ENCODE data around the gene LRSAM1. TPM values are rescaled to one million over a fixed set of nuclear protein-coding genes. Genes with fewer than 3 reads are reported as not detected.

LRSAM1 gene
- total RNA-seq, 2 experiments from 2014 or later = 25.4 to 26.9 TPM

- Mint-ChIP-seq H3K27ac (no peak overlapping the region), H3K36me3 (ENCODE audit: low read depth) (peaks cover 70% of the 10 kb centered on the region), H3K4me1 (peaks cover 1% of the 10 kb centered on the region), H3K9me3 (peaks cover 22% of the 10 kb centered on the region), H3K4me3 (no peak overlapping the region), H3K27me3 (no peaks in the 10 kb centered on the region)
- CTCF ChIA-PET = interaction anchor here (0.7 to 1.7 kb wide), 2 partner anchors 50 to 206 kb away, joined by 3 to 9 read pairs; partner anchors contain the start of gene TOR2A
- DNase-seq = no peak
- POLR2A ChIA-PET = no interaction called here
Measured at GRCh38 chr9:127528422-127529251, 77.3 kb downstream of the LRSAM1 start.

- ChIA-PET POLR2A (no interaction called here), CTCF (no interaction called here)
- Mint-ChIP-seq H3K4me3 (no peak overlapping the region), H3K27ac (no peak overlapping the region), H3K9me3 (peaks cover 18% of the 10 kb centered on the region), H3K27me3 (no peaks in the 10 kb centered on the region), H3K36me3 (ENCODE audit: low read depth) (peaks cover 62% of the 10 kb centered on the region), H3K4me1 (peaks cover 1% of the 10 kb centered on the region)
- no peak for DNase-seq
Measured at GRCh38 chr9:127529671-127530070, 78.4 kb downstream of the LRSAM1 start.

- DNase-seq = no peak
- Mint-ChIP-seq H3K36me3 (ENCODE audit: low read depth) (peaks cover 56% of the 10 kb centered on the region), H3K4me1 (peaks cover 1% of the 10 kb centered on the region), H3K27me3 (no peaks in the 10 kb centered on the region), H3K4me3 (no peak overlapping the region), H3K27ac (no peak overlapping the region), H3K9me3 (peaks cover 11% of the 10 kb centered on the region)
- ChIA-PET CTCF (no interaction called here), POLR2A (no interaction called here)
Measured at GRCh38 chr9:127530206-127530941, 79.1 kb downstream of the LRSAM1 start.

DNA sequence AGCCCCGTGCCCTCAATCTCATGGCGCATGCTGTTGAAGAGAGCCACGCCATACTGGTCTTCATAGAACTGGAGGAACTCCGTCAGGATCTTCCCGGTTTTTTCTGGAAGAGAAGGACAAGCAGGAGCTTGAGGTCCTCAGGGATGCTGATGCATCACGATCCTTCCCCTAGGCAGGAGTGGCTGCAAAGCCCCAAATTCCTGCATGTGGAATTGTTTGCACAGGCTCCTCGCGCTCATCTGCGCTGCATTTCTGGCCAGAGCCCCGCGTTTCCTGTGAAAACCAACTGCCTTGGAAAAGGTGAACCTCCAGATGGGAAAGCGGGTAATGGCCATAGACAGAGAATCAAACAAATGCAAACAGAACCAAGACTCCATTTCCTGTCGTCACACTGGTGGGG, 80.4 kb downstream of the LRSAM1 start:
- POLR2A ChIA-PET = no interaction called here
- peaks cover 51% of the 10 kb centered on the region for H3K36me3 Mint-ChIP-seq (ENCODE audit: low read depth)
- CTCF ChIA-PET = no interaction called here
- H3K27me3 Mint-ChIP-seq = no peaks in the 10 kb centered on the region
- DNase-seq = no peak
- peaks cover 1% of the 10 kb centered on the region for H3K9me3 Mint-ChIP-seq
- no peak overlapping the region for H3K4me3 Mint-ChIP-seq
- peak overlapping the region; percentile 4 for H3K27ac Mint-ChIP-seq
- peaks cover 1% of the 10 kb centered on the region for H3K4me1 Mint-ChIP-seq

DNA sequence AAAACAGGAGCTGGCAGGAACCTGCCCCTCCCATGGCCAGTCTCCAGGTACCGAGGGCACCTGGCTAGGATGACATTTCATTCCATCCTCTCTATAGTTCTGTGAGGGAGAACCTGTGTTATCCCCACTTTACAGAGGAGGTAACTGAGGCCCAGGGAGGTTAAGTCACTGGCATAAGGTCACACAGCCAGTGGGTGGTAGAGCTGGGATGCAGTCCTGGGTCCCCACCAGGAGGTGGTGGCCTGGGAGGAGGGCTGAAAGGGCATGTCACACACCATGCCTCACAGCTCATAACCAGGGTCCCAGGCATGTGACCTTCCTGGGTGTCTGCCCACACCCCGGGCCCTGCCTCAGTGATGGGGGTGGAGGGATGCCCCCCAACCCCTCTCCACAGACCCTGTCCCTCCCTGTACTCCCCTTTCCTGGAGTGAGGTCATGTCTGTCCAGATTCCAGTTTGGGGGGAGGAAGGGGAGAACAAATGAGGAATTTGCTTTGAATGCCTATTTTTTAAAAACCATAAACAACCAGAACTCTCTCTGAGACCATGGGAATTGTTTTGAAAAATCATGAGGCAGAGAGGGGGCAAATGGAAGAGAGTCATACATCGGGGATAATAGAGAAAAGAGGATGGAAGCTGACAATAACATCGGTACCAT, 83.1 kb downstream of the LRSAM1 start:
- no peak for DNase-seq
- no peak overlapping the region for H3K27ac Mint-ChIP-seq
- H3K27me3 Mint-ChIP-seq = no peaks in the 10 kb centered on the region
- ChIA-PET CTCF (interaction anchor here (0.8 to 2.0 kb wide), 2 partner anchors 8 to 52 kb away, joined by 3 to 7 read pairs; no protein-coding TSS in a partner anchor), POLR2A (no interaction called here)
- no peaks in the 10 kb centered on the region for H3K9me3 Mint-ChIP-seq
- peaks cover 29% of the 10 kb centered on the region for H3K36me3 Mint-ChIP-seq (ENCODE audit: low read depth)
- H3K4me1 Mint-ChIP-seq = peaks cover 5% of the 10 kb centered on the region
- no peak overlapping the region for H3K4me3 Mint-ChIP-seq

GRCh38 chr9:127534931-127535330, 83.6 kb downstream of the LRSAM1 start:
- ChIA-PET CTCF (interaction anchor here (2.0 kb wide), 1 partner anchor 9 kb away, joined by 7 read pairs; no protein-coding TSS in a partner anchor), POLR2A (no interaction called here)
- Mint-ChIP-seq H3K4me3 (no peak overlapping the region), H3K9me3 (no peaks in the 10 kb centered on the region), H3K27me3 (no peaks in the 10 kb centered on the region), H3K36me3 (ENCODE audit: low read depth) (peaks cover 27% of the 10 kb centered on the region), H3K4me1 (peaks cover 5% of the 10 kb centered on the region), H3K27ac (no peak overlapping the region)
- no peak for DNase-seq

GRCh38 chr9:127535396-127535795, 84.1 kb downstream of the LRSAM1 start:
- H3K9me3 Mint-ChIP-seq = no peaks in the 10 kb centered on the region
- no peak for DNase-seq
- H3K27ac Mint-ChIP-seq = no peak overlapping the region
- POLR2A ChIA-PET = no interaction called here
- H3K4me3 Mint-ChIP-seq = no peak overlapping the region
- no peaks in the 10 kb centered on the region for H3K27me3 Mint-ChIP-seq
- CTCF ChIA-PET = interaction anchor here (2.0 kb wide), 1 partner anchor 9 kb away, joined by 7 read pairs; no protein-coding TSS in a partner anchor
- peaks cover 5% of the 10 kb centered on the region for H3K4me1 Mint-ChIP-seq
- H3K36me3 Mint-ChIP-seq (ENCODE audit: low read depth) = peaks cover 22% of the 10 kb centered on the region

DNA sequence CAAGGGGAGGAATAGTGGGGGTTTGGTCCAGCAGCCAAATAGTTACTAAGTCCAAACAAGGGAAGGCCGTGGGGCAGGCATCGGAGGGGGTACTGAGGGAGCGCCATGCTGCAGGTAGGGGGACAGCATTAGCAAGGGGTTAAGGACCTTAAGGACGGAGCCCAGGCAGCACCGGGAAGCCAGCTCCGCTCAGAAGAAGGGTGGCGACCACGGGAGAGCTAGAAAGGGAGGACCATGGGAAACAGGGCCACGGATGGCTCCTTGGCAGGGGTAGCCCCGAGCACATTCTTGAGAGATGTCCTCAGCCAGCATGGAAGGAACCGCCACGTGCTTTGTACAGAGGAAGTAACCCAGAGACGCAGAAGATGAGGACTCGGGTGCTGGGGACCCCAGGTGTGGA, 84.5 kb downstream of the LRSAM1 start:
- Mint-ChIP-seq H3K36me3 (ENCODE audit: low read depth) (peaks cover 19% of the 10 kb centered on the region), H3K27me3 (no peaks in the 10 kb centered on the region), H3K4me1 (peaks cover 4% of the 10 kb centered on the region), H3K9me3 (no peaks in the 10 kb centered on the region), H3K4me3 (no peak overlapping the region), H3K27ac (no peak overlapping the region)
- DNase-seq = no peak
- CTCF ChIA-PET = interaction anchor here (1.4 to 2.0 kb wide), 2 partner anchors 10 to 199 kb away, joined by 3 to 7 read pairs; partner anchors contain the start of gene TOR2A
- POLR2A ChIA-PET = interaction anchor here (1.2 kb wide), 1 partner anchor 8 kb away, joined by 4 read pairs; no protein-coding TSS in a partner anchor

- H3K27ac Mint-ChIP-seq = no peak overlapping the region
- peaks cover 18% of the 10 kb centered on the region for H3K36me3 Mint-ChIP-seq (ENCODE audit: low read depth)
- CTCF ChIA-PET = interaction anchor here (1.4 to 1.5 kb wide), 2 partner anchors 11 to 198 kb away, joined by 3 read pairs; partner anchors contain the start of gene TOR2A
- peaks cover 6% of the 10 kb centered on the region for H3K4me1 Mint-ChIP-seq
- H3K9me3 Mint-ChIP-seq = no peaks in the 10 kb centered on the region
- no peak overlapping the region for H3K4me3 Mint-ChIP-seq
- H3K27me3 Mint-ChIP-seq = no peaks in the 10 kb centered on the region
- POLR2A ChIA-PET = interaction anchor here (1.2 kb wide), 1 partner anchor 9 kb away, joined by 4 read pairs; no protein-coding TSS in a partner anchor
- no peak for DNase-seq
Measured at GRCh38 chr9:127536499-127536898, 85.2 kb downstream of the LRSAM1 start.

DNA sequence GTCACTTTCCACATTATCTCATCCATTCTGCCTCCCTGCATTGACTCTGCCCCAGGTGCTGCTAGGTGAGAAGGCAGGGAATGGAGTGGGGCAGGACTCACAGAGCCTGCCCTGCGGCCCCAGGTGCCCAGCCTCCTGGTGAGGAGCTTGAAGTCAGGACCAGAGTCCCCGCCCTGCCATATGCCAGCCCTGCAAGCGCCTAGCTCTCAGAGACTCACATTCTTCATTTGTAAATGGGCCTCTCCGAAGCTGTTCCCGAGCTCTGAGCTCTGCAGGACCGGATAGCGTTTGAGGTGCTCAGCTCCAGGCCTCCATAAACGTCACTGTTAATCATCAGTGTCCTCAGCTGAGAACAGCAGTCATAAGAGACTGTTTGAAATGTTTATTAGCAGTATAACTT, 85.7 kb downstream of the LRSAM1 start:
- POLR2A ChIA-PET = interaction anchor here (1.2 kb wide), 1 partner anchor 9 kb away, joined by 4 read pairs; no protein-coding TSS in a partner anchor
- Mint-ChIP-seq H3K4me3 (no peak overlapping the region), H3K27me3 (no peaks in the 10 kb centered on the region), H3K36me3 (ENCODE audit: low read depth) (peaks cover 13% of the 10 kb centered on the region), H3K9me3 (no peaks in the 10 kb centered on the region), H3K4me1 (peaks cover 6% of the 10 kb centered on the region), H3K27ac (no peak overlapping the region)
- no peak for DNase-seq
- CTCF ChIA-PET = interaction anchor here (0.7 to 1.5 kb wide), 3 partner anchors 12 to 198 kb away, joined by 3 read pairs; partner anchors contain the start of gene TOR2A

DNA sequence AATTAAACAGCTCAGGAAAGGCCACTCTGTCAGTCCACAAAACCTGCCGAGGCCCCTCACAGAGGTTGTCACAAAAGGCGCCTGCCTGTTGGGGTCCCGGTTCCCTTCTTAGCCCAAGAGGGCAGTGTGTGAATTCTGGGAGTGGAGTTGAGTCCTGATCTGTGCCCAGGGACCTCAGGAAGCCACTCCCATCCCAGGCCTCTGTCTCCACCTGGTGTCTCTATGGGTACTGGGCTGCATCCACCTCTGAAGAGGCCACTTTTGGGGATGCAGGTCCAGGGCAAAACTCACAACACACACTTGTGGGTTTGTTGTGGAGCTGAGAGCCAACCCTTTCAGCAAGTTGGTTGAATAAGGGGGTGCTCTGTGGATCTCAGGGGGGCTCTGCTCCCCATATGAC, 86.5 kb downstream of the LRSAM1 start:
- peaks cover 6% of the 10 kb centered on the region for H3K4me1 Mint-ChIP-seq
- ChIA-PET CTCF (interaction anchor here (1.5 kb wide), 1 partner anchor 13 kb away, joined by 3 read pairs; no protein-coding TSS in a partner anchor), POLR2A (no interaction called here)
- no peak overlapping the region for H3K4me3 Mint-ChIP-seq
- DNase-seq = no peak
- H3K27me3 Mint-ChIP-seq = no peaks in the 10 kb centered on the region
- no peaks in the 10 kb centered on the region for H3K9me3 Mint-ChIP-seq
- H3K27ac Mint-ChIP-seq = no peak overlapping the region
- peaks cover 10% of the 10 kb centered on the region for H3K36me3 Mint-ChIP-seq (ENCODE audit: low read depth)

DNA sequence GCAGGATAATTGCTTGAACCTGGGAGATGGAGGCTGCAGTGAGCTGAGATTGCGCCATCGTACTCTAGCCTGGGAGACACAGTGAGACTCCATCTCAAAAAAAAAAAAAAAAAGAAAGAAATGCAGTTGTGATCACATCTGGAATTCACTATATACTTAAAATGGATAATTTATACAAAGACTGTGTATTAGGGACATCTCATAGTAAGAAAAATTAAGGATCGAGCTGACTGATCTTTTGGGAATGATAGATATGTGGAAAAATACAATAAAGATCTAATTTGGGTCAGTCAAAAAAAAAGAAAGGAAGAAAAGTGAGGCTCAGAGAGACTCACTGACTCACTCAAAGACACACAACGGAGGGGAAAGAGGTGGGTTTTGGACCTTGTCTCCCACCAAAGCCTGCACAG, 87.5 kb downstream of the LRSAM1 start:
- H3K9me3 Mint-ChIP-seq = no peaks in the 10 kb centered on the region
- peaks cover 11% of the 10 kb centered on the region for H3K4me1 Mint-ChIP-seq

More for the DNA sequence above, 87.5 kb downstream of the LRSAM1 start:
- DNase-seq = no peak
- Mint-ChIP-seq H3K27me3 (no peaks in the 10 kb centered on the region), H3K36me3 (ENCODE audit: low read depth) (peaks cover 15% of the 10 kb centered on the region), H3K27ac (no peak overlapping the region), H3K4me3 (no peak overlapping the region)
- ChIA-PET CTCF (interaction anchor here (0.6 to 1.3 kb wide), 3 partner anchors 13 to 103 kb away, joined by 3 to 6 read pairs (median 5); no protein-coding TSS in a partner anchor), POLR2A (interaction anchor here (2.0 kb wide), 1 partner anchor 18 kb away, joined by 8 read pairs; no protein-coding TSS in a partner anchor)

Measured in activated CD4-positive, alpha-beta memory T cell treated with anti-CD3 and anti-CD28 coated beads, Interleukin-2, amount 10 ng/mL, durations not matched to agents 7 days and 5 days (primary cell).